Measurements from ENCODE around the gene RBL2.

RBL2 gene

DNA sequence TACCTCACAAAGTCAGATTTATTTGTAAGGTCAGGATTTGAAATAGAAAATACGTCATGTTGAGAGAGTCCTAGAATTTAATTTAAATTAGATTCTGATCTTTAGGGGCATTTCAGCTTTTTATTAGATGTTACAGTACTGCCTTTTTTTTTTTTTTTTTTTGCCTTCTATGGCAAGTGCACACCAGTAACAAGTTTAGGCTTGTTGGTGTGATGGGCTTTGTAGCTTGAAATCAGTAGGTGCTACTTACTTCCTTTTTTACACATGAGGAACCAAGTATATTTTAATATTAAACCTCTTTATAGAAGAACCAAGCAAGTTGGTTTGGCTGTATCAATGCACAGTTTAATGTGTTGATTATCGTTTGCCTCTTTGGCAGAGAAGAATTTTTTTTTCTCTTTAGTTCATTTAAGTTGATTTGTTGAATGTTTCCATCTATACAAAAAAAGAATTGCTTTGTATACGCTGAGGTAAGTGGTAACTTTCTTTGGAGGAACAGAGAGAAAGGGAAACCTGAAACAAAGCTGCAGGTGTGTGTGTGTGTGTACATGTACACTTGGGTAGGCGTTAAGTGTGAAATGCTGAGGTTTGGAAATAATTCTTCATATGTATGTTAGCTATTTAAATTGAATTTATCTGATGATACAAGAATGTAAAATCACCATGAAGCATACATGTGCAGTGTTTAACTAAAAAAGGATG lies 15.7 kb downstream of the RBL2 start:
- DNase-seq, result no peak

DNA sequence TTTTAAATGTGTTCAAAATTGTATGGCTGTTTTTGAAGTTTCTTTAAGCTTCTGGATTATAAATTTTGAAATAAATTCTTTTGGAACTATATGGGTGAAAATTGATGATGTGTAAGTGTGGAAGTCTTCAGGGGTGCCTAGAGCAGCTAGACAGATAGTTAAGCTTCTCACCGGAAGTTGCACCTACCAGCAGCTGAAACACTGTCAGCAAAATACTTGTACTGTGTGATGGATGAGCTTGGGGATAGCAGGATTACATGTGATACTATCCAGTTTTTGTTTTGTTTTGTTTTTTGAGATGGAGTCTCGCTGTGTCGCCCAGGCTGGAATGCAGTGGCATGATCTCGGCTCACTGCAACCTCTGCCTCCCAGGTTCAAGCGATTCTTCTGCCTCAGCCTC lies 19.7 kb downstream of the RBL2 start:
- DNase-seq, result no peak

DNA sequence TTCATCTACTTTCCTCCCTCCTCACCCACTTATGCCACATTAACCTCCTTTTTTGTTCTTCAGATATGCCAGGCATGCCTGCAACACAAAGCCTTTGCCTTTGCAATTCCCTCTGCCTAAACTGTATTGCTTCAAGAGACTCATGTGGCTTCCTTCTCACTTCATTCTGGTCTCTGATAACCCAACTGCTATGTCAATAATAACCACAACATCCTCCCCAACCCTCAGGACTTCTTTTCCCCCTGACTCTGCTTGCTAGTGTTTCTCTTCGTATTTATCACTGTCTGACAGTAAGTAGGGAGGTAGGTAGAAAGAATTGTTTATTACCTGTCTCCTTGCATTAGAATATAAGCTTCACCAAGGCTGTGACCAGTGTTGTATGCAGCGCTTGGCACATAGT lies 22.4 kb downstream of the RBL2 start:
- no peak for DNase-seq

DNA sequence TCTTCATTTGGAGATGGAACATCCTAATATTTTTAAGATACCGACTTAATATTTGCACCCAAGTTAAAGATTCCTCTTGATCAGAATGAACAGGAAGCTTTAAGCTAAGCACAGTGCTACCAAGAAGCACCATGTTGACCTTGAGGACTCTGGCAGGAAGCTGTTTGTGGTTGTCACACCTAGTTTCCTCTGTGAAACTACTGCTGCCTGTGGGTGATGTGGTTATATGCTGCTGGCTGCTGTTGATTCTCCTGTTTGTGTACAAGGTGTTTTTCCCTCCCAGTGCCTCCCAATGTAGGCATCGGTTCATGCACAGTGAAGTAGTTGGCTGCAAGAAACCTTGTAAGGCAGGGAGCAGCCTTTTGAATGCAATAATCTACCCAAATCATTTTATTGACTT lies 23.4 kb downstream of the RBL2 start:
- DNase-seq, result no peak

DNA sequence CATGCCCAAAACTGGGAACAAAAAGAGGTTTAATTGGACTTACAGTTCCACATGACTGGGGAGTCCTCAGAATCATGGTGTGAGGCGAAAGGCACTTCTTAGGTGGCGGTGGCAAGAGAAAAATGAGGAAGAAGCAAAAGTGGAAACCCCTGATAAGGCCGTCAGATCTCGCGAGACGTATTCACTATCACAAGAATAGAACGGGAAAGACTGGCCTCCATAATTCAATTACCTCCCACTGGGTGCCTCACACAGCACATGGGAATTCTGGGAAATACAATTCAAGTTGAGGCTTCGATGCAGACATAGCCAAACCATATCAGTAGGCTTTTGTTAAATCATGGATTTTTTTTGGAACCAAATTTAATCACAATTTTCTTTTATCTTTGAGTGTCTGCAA lies 24.4 kb downstream of the RBL2 start:
- DNase-seq, result no peak

DNA sequence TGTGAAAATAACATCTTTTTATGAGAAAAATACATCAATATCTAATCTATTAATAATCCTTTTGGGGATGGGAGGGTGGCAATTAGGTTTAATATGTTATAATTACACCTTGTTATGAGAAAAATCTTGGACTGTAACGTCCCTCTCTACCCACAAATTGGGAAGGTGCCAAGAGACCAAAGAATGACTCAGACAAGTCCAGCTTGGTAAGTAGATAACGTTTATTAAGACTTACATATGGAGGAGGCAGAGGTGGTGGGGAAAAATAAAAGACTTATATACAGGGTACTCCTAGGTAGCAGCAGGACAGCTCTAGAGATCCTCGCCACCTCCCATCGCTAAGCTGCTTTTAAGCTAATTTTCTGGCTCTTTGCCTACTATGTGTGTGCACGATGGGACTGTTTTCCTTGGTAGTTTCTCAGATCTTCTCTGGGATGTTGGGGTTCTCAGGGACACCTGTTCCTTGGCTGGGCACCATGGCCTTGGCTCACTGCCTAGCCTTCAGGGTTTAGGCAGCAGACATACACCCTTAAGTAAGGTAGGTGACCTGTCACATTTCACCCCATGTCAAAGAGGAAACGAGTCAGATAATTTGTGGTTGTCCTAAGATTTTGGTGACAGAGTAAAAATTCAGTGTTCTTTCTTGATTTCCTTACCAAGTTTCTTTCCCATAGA lies 31.5 kb downstream of the RBL2 start:
- peak; percentile 9 for DNase-seq

DNA sequence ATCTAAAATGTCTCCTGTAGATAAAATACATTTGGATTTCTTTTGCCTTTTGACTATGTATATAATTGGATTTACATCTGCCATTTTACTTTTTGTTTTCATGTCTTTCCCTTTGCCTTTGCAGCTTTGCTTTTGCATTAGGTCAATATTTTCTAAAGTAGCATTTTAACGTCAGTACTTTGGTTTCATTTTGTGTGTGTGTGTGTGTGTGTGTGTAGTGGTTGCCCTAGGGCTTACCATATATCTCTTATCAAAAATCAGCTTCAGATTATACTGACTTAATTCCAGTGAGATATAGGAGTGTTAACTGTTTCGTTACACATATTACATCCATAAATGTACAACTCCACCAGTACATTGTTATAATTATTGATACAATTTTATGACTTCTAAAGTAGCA lies 42.6 kb downstream of the RBL2 start:
- DNase-seq, result no peak

DNA sequence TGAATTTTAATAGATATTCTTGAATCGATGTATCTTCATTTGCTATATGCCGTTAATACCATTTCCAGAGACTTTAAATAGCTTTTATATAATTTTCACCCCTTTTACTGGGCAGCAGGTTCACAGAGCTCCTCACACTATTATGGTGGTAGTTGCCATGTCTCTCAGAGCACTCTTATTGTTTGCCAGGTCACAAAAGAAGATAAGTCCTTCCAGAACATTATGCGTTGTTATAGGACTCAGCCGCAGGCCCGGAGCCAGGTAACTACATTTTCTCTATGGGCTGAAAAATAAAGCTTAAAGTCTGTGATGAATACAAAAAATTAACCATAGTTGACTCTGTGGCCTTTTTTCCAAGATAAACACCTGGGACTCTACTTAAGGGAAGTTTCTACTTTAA lies 44.7 kb downstream of the RBL2 start:
- DNase-seq, result no peak

DNA sequence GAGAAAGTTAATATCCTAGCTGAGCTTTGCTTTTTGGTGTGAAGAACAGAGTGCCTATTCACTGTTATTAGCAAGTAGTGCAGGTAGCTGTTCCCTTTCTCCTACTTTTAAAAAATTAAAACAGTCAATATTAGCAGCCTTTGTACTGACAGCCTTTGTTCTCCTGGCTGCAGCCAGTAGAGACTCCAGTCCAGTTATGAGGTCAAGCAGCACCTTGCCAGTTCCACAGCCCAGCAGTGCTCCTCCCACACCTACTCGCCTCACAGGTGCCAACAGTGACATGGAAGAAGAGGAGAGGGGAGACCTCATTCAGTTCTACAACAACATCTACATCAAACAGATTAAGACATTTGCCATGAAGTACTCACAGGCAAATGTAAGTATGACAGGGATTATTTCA lies 46.1 kb downstream of the RBL2 start:
- no peak for DNase-seq

DNA sequence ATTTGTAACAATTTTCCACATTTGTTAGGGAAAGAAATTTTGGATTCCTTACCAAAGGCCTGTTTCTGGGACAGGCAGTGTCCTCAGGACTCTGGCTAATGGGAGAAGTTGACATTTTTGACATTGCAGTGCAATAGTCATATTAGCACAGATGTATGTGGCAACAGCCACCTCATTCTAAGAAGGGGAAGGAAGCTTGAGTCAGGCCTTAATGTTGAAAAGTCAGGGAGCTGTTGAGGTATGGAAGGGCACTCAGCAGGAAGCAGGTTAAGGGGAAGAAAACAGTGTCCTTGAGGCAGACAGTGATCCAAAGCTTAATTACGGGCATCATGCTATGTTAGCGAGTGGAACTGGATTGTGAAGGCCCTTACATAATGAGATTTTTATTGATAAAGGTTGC lies 47.9 kb downstream of the RBL2 start:
- no peak for DNase-seq

DNA sequence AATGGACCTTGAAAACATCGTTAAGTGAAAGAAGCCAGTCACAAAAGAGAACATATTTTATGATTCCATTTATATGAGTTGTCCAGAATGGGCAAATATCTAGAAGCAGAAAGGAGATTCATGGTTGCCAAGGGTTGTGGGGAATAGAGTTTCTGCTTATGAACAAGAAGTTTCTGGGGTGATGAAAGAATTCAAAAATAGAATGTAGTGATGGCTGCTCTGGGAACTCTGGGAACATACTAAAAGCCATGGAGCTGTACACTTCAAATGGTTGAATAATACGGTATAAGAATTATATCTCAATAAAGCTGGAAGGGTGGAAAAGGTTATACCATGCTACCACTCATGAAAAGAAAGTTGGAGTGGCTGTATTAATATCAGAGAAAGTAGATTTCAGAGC lies 50.3 kb downstream of the RBL2 start:
- DNase-seq, result no peak

DNA sequence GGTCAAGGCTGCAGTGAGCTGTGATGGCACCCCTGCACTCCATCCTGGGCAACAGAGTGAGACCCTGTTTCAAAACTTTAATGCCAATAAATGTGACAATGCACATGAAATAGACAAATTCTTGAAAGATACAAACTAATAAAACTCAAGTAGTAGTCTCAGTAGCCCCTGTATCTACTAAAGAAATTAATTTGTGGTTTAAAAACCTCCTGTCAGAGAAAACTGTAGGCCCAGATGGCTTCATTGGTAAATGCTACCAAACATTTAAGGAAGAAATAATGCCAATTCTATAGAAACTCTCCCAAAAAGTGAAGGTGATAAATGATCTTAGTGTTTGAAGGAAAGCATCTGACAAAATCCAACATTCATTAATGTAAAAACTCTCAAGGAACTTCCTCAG lies 52.0 kb downstream of the RBL2 start:
- no peak for DNase-seq

DNA sequence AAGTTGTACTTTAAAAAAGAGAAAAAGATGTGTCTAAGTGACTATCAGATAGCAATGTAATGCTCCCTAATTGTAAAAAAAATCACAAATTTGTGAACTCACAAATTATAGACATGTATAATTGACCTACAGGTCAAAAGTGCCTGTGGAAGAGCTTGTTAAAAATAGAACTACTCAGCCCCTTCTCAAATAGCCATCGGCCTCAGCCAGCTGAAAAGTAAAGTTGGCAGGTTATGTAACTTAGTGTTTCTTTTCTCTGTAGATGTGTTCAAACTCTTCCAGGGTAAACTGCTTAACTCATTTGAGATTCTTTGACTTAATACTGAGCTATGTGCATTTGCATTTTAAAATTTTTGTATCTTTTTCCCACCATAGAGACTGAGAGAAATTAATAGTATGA lies 55.5 kb downstream of the RBL2 start:
- no peak for DNase-seq

DNA sequence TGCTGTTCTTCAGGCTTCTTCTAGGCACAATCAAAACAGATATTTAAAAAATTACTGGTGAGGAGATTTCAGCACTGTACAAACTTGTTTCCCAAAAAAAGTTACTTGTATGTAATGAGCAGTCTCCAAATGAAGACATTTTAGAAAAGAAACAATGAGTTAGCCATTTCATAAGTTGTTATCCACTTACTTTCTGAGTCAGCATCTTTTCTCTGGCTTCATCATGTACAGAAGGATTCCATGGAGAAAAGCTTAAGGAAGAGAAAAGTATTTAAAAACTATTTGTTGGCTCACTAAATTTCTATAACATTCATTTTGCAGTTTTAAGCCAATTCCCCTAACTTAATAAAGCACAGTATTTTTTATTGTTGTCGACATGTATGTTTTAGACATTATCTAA lies 58.2 kb downstream of the RBL2 start:
- no peak for DNase-seq

DNA sequence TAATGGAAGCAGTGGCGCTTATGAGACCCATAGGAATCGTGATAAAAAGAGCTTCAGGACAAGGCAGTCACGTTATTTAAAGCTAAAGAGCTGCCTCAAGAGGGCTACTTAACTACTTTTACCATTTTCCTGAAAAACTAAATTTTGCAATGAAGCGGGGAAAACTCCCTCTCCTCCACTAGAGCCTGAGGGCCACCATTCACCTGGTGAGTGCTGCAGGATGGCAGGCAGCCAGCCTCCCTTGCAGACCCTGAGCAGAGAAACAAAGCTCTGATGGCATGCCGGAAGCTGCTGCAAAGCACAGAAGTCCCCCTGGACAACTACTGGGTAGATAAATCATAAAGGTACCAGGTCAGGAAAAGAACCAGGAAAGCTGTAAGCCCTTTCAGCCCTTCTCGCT lies 60.4 kb downstream of the RBL2 start:
- DNase-seq, result no peak

DNA sequence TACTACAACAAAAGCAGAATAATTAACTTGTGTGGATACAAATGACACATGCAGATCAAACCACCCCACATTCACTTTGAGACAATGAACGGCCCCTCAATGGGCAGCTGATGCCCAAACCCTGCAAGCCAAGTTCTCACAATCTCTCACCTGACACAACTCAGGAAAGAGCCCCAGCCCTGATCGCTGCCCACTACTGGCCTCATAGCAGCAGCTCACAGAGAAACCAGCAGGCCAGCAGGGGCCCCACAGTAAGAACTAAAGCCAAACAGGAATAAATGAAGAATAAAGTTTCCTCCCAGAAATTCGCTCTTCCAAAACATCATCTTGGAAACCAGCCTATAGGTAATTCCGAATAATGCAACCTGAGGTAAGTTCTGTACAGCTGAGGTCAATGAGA lies 61.1 kb downstream of the RBL2 start:
- no peak for DNase-seq

DNA sequence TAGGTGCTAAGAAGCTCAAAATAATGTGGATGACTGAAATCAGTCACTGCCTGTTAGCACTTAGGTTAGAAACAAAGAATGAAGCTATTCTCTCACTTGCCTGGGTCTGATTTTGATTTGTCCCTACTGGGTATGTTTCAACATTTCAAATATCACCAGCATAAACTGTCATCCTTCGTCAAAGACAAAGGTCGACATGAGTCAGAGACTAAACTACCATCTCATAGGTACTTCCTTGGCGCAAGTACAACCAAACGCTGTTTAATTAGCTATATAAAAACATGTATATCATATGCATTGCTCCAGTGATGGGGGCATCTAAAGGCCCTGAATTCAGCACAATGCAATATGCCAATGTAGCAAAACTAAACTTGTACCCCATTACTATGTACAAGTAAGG lies 64.7 kb downstream of the RBL2 start:
- no peak for DNase-seq

DNA sequence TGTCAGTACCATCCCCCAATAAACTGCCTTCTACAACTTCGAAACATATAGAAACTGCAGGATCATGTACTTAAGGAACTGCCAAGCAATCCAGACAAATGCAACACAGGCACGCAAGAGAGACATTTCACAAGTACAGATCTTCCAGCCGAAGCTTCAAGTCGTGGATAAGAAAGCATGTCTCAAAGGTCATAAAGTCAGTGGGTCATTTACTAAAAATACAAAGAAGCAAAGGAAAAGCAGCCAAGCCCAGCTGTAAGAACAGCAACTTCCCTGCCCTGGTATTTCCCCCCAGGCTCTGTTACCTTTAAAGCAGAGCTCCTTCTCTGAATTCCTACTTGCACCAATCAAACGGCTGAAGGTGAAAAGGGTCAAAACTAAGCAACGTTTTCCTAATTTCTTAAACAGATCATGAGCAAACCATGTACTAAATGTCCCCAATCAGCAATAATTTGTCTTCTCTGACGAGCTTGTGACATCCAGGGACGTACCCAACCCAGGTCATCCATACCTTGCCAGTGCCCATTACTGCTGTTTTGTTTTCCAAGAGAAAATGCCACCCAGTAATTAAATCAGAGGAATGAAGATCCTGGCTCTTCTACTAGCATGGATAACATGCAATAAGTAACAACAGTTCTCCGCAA lies 67.1 kb downstream of the RBL2 start:
- DNase-seq, result no peak

DNA sequence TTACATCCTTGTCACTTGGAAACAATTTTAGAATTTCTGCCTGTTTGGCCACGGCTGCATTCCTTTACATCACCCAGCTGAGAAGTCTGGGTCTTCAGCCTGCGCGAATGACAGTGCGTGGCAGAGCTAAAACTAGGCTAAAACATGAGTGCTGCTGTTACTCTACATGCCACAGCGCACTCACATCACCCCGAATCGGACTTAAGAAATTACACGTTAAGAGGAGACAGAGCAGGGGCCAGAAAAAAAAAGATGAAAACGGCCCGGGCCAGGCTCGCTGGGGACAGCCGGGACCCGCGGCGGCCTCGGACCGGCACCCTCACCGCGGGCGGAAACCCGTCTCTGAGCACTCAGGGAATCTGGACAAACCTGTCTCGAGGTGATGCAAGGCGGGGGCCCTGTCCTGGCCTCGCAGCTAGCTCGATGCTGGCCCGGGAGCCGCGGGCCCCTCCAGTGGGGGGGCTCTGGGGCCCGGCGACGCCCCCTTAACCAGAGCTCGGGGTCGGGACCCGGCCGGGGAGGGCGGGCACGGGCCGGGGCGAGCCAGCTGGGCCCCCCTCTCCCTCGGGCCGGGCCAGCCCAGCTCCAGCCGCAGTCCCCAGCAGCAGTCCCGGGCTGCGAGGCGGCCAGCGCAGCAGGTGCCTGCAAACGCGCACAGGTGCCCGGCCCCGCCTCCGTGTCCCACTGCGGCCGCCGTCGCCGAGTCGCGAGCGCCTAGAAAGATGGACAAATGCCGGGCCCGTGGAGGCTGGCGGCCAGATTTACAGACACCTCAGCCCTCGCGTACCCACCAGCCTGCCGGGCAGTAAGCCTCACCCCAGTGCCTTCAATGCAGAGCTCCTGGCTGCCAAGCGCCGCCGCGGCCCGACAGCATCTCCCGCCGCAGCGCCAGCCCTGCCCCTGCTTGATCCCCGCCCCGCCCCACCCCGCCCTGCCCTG lies 68.3 kb downstream of the RBL2 start, which contains the start of gene AKTIP:
AKTIP (minus strand) TSS at position 879 of the 939 bp plus-strand sequence. CDS start 2,950 bp downstream, outside the sequence.
- no peak for DNase-seq

DNA sequence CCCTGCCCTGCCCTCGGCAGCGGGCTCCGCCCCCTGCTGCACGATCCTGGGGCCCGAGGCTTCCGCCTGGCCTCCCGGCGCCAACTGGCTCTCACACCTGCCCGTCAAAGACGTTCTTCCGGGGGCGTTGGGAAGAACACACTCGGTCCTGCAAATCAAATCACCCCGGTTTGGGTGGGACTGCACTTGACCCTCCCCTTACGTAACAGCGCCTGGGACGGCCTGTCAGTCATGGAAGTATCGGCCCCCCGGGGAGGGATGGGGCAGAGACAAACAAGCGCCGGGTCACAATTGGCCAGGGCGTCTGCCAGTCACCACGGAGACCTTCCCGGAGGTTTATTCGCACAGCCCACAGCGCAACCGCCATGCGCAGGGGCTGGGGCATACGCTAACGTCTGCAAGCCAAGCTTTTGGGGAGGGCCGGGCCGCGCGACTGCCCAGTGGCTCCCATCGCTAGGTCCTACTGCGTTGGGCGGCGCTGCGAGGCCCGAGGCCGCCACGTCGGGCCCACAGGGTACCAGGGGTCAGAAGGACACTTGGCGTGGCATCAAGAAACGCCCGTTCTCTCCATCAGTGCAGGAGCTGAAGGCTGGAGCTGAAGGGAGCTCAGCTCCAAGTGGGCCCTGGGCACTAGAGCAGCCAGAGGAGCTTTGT lies 69.1 kb downstream of the RBL2 start:
- peak; percentile 100 for DNase-seq

DNA sequence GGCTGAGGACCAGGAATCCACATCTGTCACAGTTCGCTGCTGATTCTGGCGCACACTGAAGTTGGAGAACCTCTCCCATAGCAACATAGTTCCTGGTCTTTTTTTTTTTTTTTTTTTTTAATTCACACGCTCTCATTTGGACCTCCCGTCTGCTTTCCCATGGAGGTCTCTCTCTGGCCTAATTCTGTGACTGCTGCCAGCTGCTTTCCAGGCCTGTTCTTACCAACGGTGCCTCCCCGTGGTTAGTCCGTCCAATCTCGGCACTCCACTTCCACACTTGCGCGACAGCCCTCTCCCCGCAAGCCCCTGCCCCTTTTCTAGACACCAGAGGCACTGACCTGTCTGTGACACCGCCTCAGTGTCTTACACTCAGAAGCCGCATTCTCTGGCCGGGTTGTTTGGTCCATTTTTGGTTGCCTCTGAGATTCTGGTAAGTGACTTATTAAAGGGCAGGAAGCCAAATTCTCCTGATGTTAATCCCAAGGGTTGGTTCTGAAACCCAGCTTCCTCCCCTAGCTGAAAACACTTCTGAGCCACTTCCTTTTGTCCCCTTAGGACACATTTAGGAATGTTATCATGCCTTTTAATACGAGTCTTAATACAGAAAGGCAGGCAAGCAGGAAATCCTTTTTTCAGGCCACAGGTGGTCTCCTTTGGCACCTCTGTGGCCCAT lies 69.9 kb downstream of the RBL2 start:
- DNase-seq, result no peak

DNA sequence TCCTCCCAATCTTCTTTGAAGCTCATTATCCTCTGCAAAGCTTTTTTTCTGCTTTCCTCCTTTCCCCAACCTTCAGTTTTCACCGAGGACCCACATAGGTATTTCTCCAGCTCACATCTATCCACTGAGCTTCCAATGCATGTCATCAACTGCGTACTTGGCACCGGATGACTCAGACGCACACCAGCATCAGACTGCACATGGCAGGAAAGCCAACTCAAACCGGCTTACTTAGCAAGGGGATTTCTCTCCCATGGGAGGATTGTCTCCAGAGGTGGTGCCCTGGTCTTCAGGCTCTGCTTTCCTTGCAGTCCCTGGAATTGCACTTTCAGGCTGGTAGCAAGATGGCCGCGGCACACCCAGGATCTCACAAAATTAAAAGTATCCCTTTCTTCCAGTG lies 70.4 kb downstream of the RBL2 start:
- DNase-seq, result no peak
